Small intestine (tissue), 7 donors: Measurements from ENCODE around the gene ZNF28. TPM values are rescaled to one million over a fixed set of nuclear protein-coding genes. Genes with fewer than 3 reads are reported as not detected.
"Not testable (repeated sequence)": the region's sequence is repeated elsewhere in the genome, so short reads cannot be mapped to it uniquely, and the experiment has no call there.

ENCODE experiments used
- DNase-seq, 2 donors: peaks; one replicate each; pipeline versions ENCODE4 v3.0.0 to v3.0.0-alpha.2; 2013
- FAIRE-seq: peaks from 2 replicates; lab custom pipeline; 2012; peaks lifted over from hg19 to GRCh38; lab: Jason Lieb, UNC
- H3K27ac ChIP-seq, 3 donors: one replicate each; pipeline ENCODE4 v1.5.1; 2013; ENCODE audit warnings: low read length in 2 of 3, mild to moderate bottlenecking in 2 of 3, control low read depth in 1 of 3, inconsistent platforms in 1 of 3, low read depth in 1 of 3, moderate library complexity in 1 of 3
- H3K27me3 ChIP-seq, 3 donors: one replicate each; pipeline ENCODE4 v1.6.1; 2013; ENCODE audit warnings: low read length in 3 of 3, inconsistent platforms in 1 of 3; ENCODE audit not compliant: control insufficient read depth in 3 of 3, insufficient read depth in 3 of 3
- H3K36me3 ChIP-seq, 3 donors: one replicate each; pipeline ENCODE4 v1.6.1; 2013; ENCODE audit warnings: low read length in 3 of 3, inconsistent platforms in 1 of 3, low read depth in 1 of 3, mild to moderate bottlenecking in 1 of 3, moderate library complexity in 1 of 3; ENCODE audit not compliant: control insufficient read depth in 3 of 3, insufficient read depth in 2 of 3
- H3K4me1 ChIP-seq, 3 donors: one replicate each; pipeline ENCODE4 v1.6.1; 2013; ENCODE audit warnings: low read length in 2 of 3, inconsistent platforms in 1 of 3, low read depth in 1 of 3, mild to moderate bottlenecking in 1 of 3, moderate library complexity in 1 of 3; ENCODE audit not compliant: control insufficient read depth in 3 of 3, insufficient read depth in 2 of 3
- H3K4me3 ChIP-seq, 3 donors: one replicate each; pipeline ENCODE4 v1.5.1; 2013; ENCODE audit warnings: low read length in 3 of 3, control low read depth in 1 of 3, inconsistent platforms in 1 of 3, low read depth in 1 of 3, mild to moderate bottlenecking in 1 of 3, moderate library complexity in 1 of 3
- H3K9me3 ChIP-seq, 2 donors: one replicate each; pipeline ENCODE4 v1.6.1; 2013; ENCODE audit warnings: low read depth in 1 of 2, low read length in 1 of 2; ENCODE audit not compliant: control insufficient read depth in 2 of 2, insufficient read depth in 1 of 2
- WGBS, 3 donors: extraction: QIAGEN DNeasy Blood & Tissue Kit; methylation state at CpG; one replicate each; pipeline ENCODE4 v1.1.7; 2013; 5-methylcytosine and 5-hydroxymethylcytosine counted together
- polyA plus RNA-seq, 4 donors: library from polyadenylated mRNA; stranded (reverse) in 3 of 4; unstranded in 1 of 4; fragments of 200-250 nt in 3 of 4; fragments of 120-200 nt in 1 of 4; gene quantifications; one replicate each; pipeline versions ENCODE4 v1.2.1 to v1.2.3, GENCODE V29; 2013
- donor health status: healthy with polysubstance abuse.
- donor health status: control.
- donor health status: control.
- donor health status: Bipolar disorder and iron deficiency.
- donor health status: healthy.

The ZNF28 gene
- polyA plus RNA-seq, 4 donors, result 2.2 to 29.6 (median 5.8) TPM

GRCh38 chr19:52789440-52789839 is 32.0 kb downstream of the ZNF28 start:
- Histone ChIP-seq H3K4me1 (no peaks in the 10 kb centered on the region), H3K27me3 (no peaks in the 10 kb centered on the region), H3K9me3 (peaks cover 3 to 12% of the 10 kb centered on the region in 2 donors), H3K4me3 (no peak overlapping the region), H3K36me3 (no peaks in the 10 kb centered on the region), H3K27ac (no peak overlapping the region)
- FAIRE-seq, result no peak
- WGBS, 3 donors, result 89 to 92% (median 91%) methylated on average over 6 of the region's 6 CpGs
- DNase-seq, result no peak

GRCh38 chr19:52786464-52787354 is 34.7 kb downstream of the ZNF28 start, which contains the start of gene ZNF600:
Gene ZNF600, minus strand, starts transcription at chr19:52786791. Its CDS starts 7,903 bp downstream, at chr19:52778888.
- Histone ChIP-seq H3K36me3 (peaks cover 0 to 12% (median 0%) of the 10 kb centered on the region in 3 donors), H3K9me3 (peaks cover 0 to 14% of the 10 kb centered on the region in 2 donors), H3K27ac (peak within 1 kb of the TSS; percentile 72 to 94 (median 72)), H3K4me3 (peak within 1 kb of the TSS; percentile 74 to 83 (median 75))
- not testable (repeated sequence) for H3K4me1 ChIP-seq, FAIRE-seq, H3K27me3 ChIP-seq
- whole genome bisulfite sequencing, 3 donors, result 1 to 7% (median 4%) methylated on average over 44 to 47 of the region's 47 CpGs
- DNase-seq, result peak; percentile 88 to 91

- Histone ChIP-seq H3K36me3 (peaks cover 0 to 18% (median 4%) of the 10 kb centered on the region in 3 donors), H3K4me1 (no peaks in the 10 kb centered on the region), H3K9me3 (peaks cover 0 to 20% of the 10 kb centered on the region in 2 donors), H3K4me3 (peak overlapping the region; percentile 74 to 83 (median 75)), H3K27me3 (no peaks in the 10 kb centered on the region), H3K27ac (peak overlapping the region; percentile 72 to 94 (median 72))
- 2 to 6% (median 5%) methylated on average over 23 of the region's 23 CpGs for WGBS, 3 donors
- DNase-seq (no peak), FAIRE-seq (no peak)
Observed at GRCh38 chr19:52786078-52786463, 35.4 kb downstream of the ZNF28 start.

- Histone ChIP-seq H3K9me3 (peaks cover 0 to 21% of the 10 kb centered on the region in 2 donors), H3K4me3 (peak overlapping the region in 2 of 3 donors; percentile 74 to 83), H3K36me3 (peaks cover 0 to 20% (median 7%) of the 10 kb centered on the region in 3 donors), H3K27ac (peak overlapping the region in 1 of 3 donors; percentile 94), H3K4me1 (no peaks in the 10 kb centered on the region), H3K27me3 (no peaks in the 10 kb centered on the region)
- FAIRE-seq (no peak), DNase-seq (no peak)
- WGBS, 3 donors, result 83 to 87% (median 85%) methylated on average over 3 of the region's 3 CpGs
Observed at GRCh38 chr19:52785506-52785905, 35.9 kb downstream of the ZNF28 start.

- H3K27ac ChIP-seq, H3K27me3 ChIP-seq, DNase-seq, FAIRE-seq, H3K4me1 ChIP-seq, H3K4me3 ChIP-seq: not testable (repeated sequence)
- Histone ChIP-seq H3K9me3 (peaks cover 0 to 21% of the 10 kb centered on the region in 2 donors), H3K36me3 (peaks cover 0 to 29% (median 12%) of the 10 kb centered on the region in 3 donors)
- WGBS, 3 donors, result 81 to 93% (median 92%) methylated on average over 2 of the region's 2 CpGs
Observed at GRCh38 chr19:52782864-52783263, 38.6 kb downstream of the ZNF28 start.

- 54 to 83% (median 67%) methylated on average over 3 of the region's 3 CpGs for WGBS, 3 donors
- no peak overlapping the region for H3K27ac ChIP-seq
- H3K4me3 ChIP-seq, result no peak overlapping the region
- DNase-seq (no peak), FAIRE-seq (no peak)
- H3K27me3 ChIP-seq, result no peaks in the 10 kb centered on the region
- H3K9me3 ChIP-seq, result peaks cover 1 to 34% of the 10 kb centered on the region in 2 donors
- H3K4me1 ChIP-seq, result no peaks in the 10 kb centered on the region
- peaks cover 4 to 47% (median 21%) of the 10 kb centered on the region in 3 donors for H3K36me3 ChIP-seq
Observed at GRCh38 chr19:52778811-52779210, 42.6 kb downstream of the ZNF28 start.

- H3K27me3 ChIP-seq, FAIRE-seq, DNase-seq, H3K4me3 ChIP-seq, H3K4me1 ChIP-seq, H3K27ac ChIP-seq, H3K36me3 ChIP-seq: not testable (repeated sequence)
- H3K9me3 ChIP-seq, result peaks cover 0 to 12% of the 10 kb centered on the region in 2 donors
- 73 to 81% (median 74%) methylated on average over 2 of the region's 2 CpGs for WGBS, 3 donors
Observed at GRCh38 chr19:52756447-52756846, 65.0 kb downstream of the ZNF28 start.

- DNase-seq (no peak), FAIRE-seq (no peak)
- no peaks in the 10 kb centered on the region for H3K9me3 ChIP-seq
- WGBS, 3 donors, result 63 to 76% (median 67%) methylated on average over 4 of the region's 4 CpGs
- no peaks in the 10 kb centered on the region for H3K27me3 ChIP-seq
- no peak overlapping the region for H3K27ac ChIP-seq
- H3K36me3 ChIP-seq, result no peaks in the 10 kb centered on the region
- H3K4me1 ChIP-seq, result no peaks in the 10 kb centered on the region
- H3K4me3 ChIP-seq, result no peak overlapping the region
Observed at GRCh38 chr19:52749780-52750179, 71.7 kb downstream of the ZNF28 start.
